ENCODE results near the gene CAPZB.
"Not testable (repeated sequence)": the region's sequence is repeated elsewhere in the genome, so short reads cannot be mapped to it uniquely, and the experiment has no call there.

Gene CAPZB

GRCh38 chr1:19485362-19486187 lies at the start of gene CAPZB:
TSS of gene CAPZB (minus strand) at chr1:19485539. CDS start at chr1:19485438, 101 bp downstream.
- DNase-seq (ENCODE audit: low spot score) = peak; percentile 83

- no peak for DNase-seq (ENCODE audit: low spot score)
Measured at GRCh38 chr1:19534281-19534680, 48.9 kb upstream of the CAPZB start.

- peak; percentile 3 for DNase-seq (ENCODE audit: low spot score)
Measured at GRCh38 chr1:19533626-19534025, 48.3 kb upstream of the CAPZB start.

GRCh38 chr1:19532519-19532918 lies 47.2 kb upstream of the CAPZB start:
- no peak for DNase-seq (ENCODE audit: low spot score)

- no peak for DNase-seq (ENCODE audit: low spot score)
Measured at GRCh38 chr1:19529664-19530063, 44.3 kb upstream of the CAPZB start.

GRCh38 chr1:19528438-19528837 lies 43.1 kb upstream of the CAPZB start:
- no peak for DNase-seq (ENCODE audit: low spot score)

- no peak for DNase-seq (ENCODE audit: low spot score)
Measured at GRCh38 chr1:19525607-19526545, 40.5 kb upstream of the CAPZB start.

GRCh38 chr1:19524791-19525190 lies 39.5 kb upstream of the CAPZB start:
- DNase-seq (ENCODE audit: low spot score) = no peak

GRCh38 chr1:19522570-19522969 lies 37.2 kb upstream of the CAPZB start:
- DNase-seq (ENCODE audit: low spot score) = not testable (repeated sequence)

GRCh38 chr1:19521411-19521810 lies 36.1 kb upstream of the CAPZB start:
- no peak for DNase-seq (ENCODE audit: low spot score)

GRCh38 chr1:19517017-19517416 lies 31.7 kb upstream of the CAPZB start:
- DNase-seq (ENCODE audit: low spot score) = no peak

- DNase-seq (ENCODE audit: low spot score) = no peak
Measured at GRCh38 chr1:19515201-19515600, 29.9 kb upstream of the CAPZB start.

GRCh38 chr1:19514391-19514831 lies 29.1 kb upstream of the CAPZB start:
- no peak for DNase-seq (ENCODE audit: low spot score)

GRCh38 chr1:19512545-19512944 lies 27.2 kb upstream of the CAPZB start:
- no peak for DNase-seq (ENCODE audit: low spot score)

GRCh38 chr1:19511116-19511515 lies 25.8 kb upstream of the CAPZB start:
- DNase-seq (ENCODE audit: low spot score) = no peak

GRCh38 chr1:19509647-19510046 lies 24.3 kb upstream of the CAPZB start:
- not testable (repeated sequence) for DNase-seq (ENCODE audit: low spot score)

- no peak for DNase-seq (ENCODE audit: low spot score)
Measured at GRCh38 chr1:19507516-19507915, 22.2 kb upstream of the CAPZB start.

GRCh38 chr1:19505693-19506457 lies 20.5 kb upstream of the CAPZB start:
- DNase-seq (ENCODE audit: low spot score) = no peak

GRCh38 chr1:19504796-19505692 lies 19.7 kb upstream of the CAPZB start:
- no peak for DNase-seq (ENCODE audit: low spot score)

- DNase-seq (ENCODE audit: low spot score) = not testable (repeated sequence)
Measured at GRCh38 chr1:19502284-19502683, 16.9 kb upstream of the CAPZB start.

- not testable (repeated sequence) for DNase-seq (ENCODE audit: low spot score)
Measured at GRCh38 chr1:19499887-19500286, 14.5 kb upstream of the CAPZB start.

Measured in kidney capillary endothelial cell (primary cell).